ENCODE data around the gene SLC29A4.

SLC29A4 gene

DNA sequence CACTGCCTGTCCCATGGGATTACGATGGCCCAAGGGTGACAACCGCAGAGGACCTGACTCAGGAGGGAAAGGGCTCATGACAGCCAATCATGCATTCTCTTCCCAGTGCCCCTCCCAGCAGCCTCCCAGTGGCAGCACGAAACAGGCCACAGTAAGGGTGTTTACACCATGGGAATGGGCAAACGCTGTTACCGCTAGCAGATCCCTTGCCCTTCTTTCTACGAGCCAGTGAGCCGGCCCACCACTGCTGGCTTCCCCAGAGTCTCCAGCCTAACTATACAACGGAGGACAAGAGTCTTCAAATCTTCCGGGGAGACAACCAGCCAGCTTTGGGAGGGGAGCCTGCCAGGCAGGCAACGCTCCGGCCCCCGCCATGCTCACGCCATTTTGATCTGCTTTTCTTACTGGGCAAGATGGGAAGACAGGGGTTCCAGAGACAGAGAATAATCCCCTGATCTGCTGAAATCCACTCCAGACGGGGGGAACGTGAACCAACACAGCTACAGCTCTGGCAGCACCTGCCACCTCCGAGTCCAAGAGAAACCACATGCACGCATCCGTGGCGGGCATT, 69.8 kb downstream of the SLC29A4 start:
- DNase-seq (ENCODE audit: low spot score) = no peak

DNA sequence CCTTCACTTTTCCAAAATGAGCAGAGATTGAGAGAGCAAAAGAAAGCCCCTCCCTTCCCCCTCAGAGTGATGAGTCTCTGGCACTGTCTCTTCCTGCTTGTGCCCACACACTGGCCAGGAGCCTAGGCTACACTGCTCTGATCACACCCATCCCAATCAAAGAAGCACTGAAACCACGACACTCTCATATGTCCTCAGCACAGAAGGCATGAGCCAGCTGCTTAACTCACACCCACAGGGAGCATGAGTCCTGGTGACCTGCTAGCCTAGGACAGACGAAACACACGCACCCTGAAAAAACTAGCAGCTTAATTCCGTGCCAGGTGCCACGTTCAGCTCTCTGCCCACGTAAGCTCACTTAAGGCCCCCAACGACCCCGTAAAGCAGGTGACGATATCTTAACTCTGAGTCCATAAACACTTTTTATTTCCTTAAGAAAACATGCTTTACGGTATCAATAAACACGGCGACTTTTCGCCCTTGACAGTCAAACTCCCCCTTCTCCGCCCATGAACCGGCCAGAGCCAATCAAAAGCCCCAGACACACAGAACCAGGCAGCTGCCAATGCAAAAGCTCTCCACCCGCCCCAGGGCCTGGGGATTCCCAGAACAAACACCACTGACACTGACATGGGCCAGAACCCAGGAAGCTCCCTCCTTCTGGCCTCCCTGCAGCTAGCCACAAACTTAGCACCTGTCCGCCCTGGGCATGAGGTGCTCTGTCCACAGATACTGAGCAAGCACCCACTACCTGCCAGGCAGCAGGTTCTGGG, 71.9 kb downstream of the SLC29A4 start:
- DNase-seq (ENCODE audit: low spot score) = no peak
